ENCODE data around the gene EDNRA.

DNA sequence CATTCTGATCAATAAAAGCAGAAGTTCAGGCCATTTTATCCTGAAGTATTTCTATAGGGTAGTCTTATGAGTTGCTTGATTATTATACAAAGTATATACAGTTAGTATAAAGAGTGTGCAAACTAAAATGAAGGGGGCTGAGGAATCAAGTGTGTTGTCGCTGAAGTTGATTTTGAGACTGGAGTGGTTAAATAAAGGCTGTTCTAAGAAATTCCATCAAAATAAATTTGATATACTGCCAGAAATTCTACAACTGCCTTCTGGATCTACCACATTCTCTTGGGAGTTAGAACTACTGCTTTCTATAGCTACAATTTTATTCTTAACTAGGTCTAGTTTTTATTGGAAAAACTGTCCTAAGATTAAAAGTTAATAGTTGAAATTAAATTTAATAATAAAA is 12.4 kb downstream of the EDNRA start:
- no peak for TF ChIP-seq ZNF274 (IDR thresholded peaks at IDR 0.05; ENCODE audit: low read depth, low read length)
- TF ChIP-seq YY1 (IDR thresholded peaks at IDR 0.05; ENCODE audit: insufficient read depth, insufficient read length), result no peak

Data from NT2/D1 (cell line).